Lower leg skin (tissue), 4 donors: ENCODE measurements around the gene GABBR2. TPM values are rescaled to one million over a fixed set of nuclear protein-coding genes. Genes with fewer than 3 reads are reported as not detected.

Experiments used
- DNase-seq, 2 donors: peaks; one replicate each; pipeline ENCODE4 v3.0.0-alpha.2; 2019; ENCODE audit warnings: low spot score in 2 of 2
- H3K4me3 ChIP-seq: fragments of 200-600 bp; sonication (generic); 2 replicates; pipeline ENCODE4 v1.5.1; 2017; ENCODE audit warnings: mild to moderate bottlenecking, low read depth; ENCODE audit not compliant: poor library complexity, severe bottlenecking
- POLR2A ChIP-seq, 2 donors: fragments of 450-650 bp; IDR thresholded peaks; one replicate each; pipeline ENCODE4 v1.6.1; 2016 to 2017; ENCODE audit warnings: antibody characterized with exemption in 2 of 2, mild to moderate bottlenecking in 1 of 2, moderate library complexity in 1 of 2
- WGBS, 2 donors: methylation state at CpG; one replicate each; pipeline ENCODE4 v1.1.5; 2018; 5-methylcytosine and 5-hydroxymethylcytosine counted together
- intact Hi-C: fragments of 100-400 bp; cut with DNase I; formaldehyde crosslinking; loops from one replicate; pipeline ENCODE4 v1.15.0; 2023; ENCODE audit warnings: low total_unique reads
- total RNA-seq, 4 donors: library from RNA; depleted of rRNA; stranded (reverse); fragments of >200 nt; gene quantifications; one replicate each; pipeline ENCODE4 v1.1.0, GENCODE V29; 2016
- TF ChIP-seq, protein P1 (sequence below), 3 donors: fragments of 450-650 bp; IDR thresholded peaks; one replicate each; pipeline ENCODE4 v1.5.1; 2016; ENCODE audit warnings: antibody characterized with exemption in 3 of 3, mild to moderate bottlenecking in 3 of 3, moderate library complexity in 2 of 3

The GABBR2 gene
- total RNA-seq, 4 donors from 2014 or later, result 0.23 to 4.2 TPM; not detected in 2

DNA sequence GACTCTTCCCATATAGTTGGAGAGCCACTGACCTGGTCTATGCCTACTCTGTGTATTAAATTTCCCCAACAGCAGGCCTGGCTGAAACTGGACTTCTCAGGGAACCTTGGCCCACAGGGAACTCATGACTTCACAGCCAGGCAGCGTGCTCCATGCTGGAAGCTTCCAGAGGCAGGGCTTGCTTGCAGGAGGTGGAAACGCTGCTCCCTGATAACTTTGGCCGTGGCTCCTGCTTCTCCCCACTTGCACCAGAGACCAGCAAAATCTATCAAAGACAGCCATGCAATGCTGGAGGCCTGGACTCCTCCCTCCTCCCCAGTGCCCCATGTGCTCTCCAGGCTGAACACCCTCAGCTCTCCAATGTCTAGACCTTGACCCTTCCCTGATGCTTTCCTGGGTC, 137.1 kb downstream of the GABBR2 start:
- peak in 1 of 2 donors; percentile 60 for DNase-seq
- TF ChIP-seq, protein P1, sequence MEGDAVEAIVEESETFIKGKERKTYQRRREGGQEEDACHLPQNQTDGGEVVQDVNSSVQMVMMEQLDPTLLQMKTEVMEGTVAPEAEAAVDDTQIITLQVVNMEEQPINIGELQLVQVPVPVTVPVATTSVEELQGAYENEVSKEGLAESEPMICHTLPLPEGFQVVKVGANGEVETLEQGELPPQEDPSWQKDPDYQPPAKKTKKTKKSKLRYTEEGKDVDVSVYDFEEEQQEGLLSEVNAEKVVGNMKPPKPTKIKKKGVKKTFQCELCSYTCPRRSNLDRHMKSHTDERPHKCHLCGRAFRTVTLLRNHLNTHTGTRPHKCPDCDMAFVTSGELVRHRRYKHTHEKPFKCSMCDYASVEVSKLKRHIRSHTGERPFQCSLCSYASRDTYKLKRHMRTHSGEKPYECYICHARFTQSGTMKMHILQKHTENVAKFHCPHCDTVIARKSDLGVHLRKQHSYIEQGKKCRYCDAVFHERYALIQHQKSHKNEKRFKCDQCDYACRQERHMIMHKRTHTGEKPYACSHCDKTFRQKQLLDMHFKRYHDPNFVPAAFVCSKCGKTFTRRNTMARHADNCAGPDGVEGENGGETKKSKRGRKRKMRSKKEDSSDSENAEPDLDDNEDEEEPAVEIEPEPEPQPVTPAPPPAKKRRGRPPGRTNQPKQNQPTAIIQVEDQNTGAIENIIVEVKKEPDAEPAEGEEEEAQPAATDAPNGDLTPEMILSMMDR (IDR thresholded peaks at IDR 0.05), result no peak
- WGBS, 2 donors, result 59 to 71% methylated on average over 3 of the region's 3 CpGs
- no peak overlapping the region for H3K4me3 ChIP-seq
- intact Hi-C loops, result no loop called here

DNA sequence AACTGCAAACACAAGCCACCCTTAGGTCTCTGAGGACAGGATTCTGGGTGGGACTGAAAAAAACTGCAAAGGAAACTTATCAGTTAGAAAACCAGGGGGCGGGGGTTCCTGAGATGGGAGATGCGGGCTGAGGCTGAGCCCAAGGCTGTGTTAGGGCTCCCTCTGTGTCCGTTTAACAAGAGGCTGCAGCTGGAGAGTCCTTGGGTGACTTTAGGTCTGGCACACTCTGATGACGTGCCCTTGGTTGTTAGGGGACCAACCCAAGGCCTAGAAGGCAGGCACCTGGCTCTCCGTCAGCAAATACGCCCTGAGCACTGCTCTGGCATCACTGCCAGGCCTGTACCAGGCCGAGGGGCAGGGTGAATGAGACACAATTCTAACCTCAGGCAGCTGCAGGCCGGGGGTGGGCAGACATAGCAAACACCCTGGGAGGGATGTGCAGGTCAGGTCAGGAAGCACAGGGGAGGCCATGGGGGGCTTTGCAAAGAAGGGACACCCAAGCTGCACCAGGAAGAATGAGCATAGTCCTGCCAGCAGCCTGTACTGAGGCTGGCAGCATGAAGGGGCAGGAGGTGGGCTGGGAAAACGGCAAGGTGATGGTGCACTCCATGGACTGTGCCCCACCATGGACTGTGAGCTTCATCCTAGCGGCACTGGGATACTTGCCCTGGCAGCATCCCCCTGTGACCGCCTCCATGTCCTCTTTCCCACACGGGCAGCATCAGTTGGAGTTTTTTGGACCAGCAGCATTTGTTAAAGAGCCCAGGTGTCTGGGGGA, 137.9 kb downstream of the GABBR2 start:
- intact Hi-C loops, result no loop called here
- 67 to 68% methylated on average over 9 to 12 of the region's 12 CpGs for WGBS, 2 donors
- TF ChIP-seq POLR2A (IDR thresholded peaks at IDR 0.05), result no peak
- TF ChIP-seq, protein P1 (IDR thresholded peaks at IDR 0.05), result no peak
- DNase-seq, result peak in 1 of 2 donors; percentile 79
- no peak overlapping the region for H3K4me3 ChIP-seq

DNA sequence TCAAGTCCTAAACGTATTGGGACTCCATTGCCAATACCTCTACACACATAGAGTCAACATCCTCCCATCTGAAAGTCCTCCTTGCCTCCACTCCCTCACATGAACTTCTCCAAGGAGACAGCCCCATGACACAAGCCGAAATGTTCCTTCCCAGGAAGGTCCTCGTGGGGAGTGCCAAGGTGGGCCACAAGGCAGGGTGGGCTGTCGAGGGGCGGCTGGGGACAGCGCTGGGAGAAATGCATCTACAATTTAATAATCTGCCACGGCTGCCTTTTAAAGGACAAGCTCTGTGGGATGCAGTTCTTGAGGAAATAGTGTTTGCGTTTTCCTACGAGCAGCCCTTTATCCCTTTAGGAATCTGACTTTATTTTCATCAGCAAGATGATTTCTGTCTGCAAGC, 138.7 kb downstream of the GABBR2 start:
- intact Hi-C loops, result no loop called here
- DNase-seq, result peak in 1 of 2 donors; percentile 28
- no peak for TF ChIP-seq POLR2A (IDR thresholded peaks at IDR 0.05)
- TF ChIP-seq, protein P1 (IDR thresholded peaks at IDR 0.05), result no peak
- no peak overlapping the region for H3K4me3 ChIP-seq
- 85 to 86% methylated on average over 9 of the region's 9 CpGs for WGBS, 2 donors

GRCh38 chr9:98569491-98569890, 139.2 kb downstream of the GABBR2 start:
- no peak for TF ChIP-seq POLR2A (IDR thresholded peaks at IDR 0.05)
- peak in 1 of 2 donors; percentile 70 for DNase-seq
- intact Hi-C loops, result no loop called here
- H3K4me3 ChIP-seq, result no peak overlapping the region
- WGBS, 2 donors, result 70 to 77% methylated on average over 4 of the region's 4 CpGs

DNA sequence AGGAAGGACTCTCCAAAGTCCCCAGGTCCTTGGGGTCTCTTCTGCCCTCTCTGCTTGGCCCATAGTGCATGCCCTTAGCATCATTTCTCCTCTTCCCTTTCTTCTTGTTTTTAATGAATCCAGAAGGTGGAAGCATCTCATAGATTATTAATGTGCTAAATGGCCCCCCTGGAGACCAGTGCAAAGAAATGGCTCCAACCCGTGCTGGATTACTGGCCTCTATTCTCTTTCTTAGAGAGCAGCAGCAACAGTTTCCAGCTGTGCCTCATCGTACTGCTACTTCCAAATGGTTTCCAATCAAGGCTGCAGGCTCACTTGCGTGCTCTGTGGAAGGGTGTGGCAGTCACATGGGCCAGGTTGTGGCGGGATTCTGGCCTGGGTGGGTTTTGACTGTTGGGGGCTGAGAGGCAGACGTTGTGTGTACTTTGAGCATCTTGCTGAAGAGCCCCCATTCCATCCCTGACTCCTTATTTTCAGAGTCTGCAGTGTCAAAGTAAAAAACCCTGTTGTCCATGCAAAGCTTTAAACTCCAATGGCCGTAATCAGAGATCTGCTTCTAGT, 139.7 kb downstream of the GABBR2 start:
- no peak for TF ChIP-seq POLR2A (IDR thresholded peaks at IDR 0.05)
- TF ChIP-seq, protein P1 (IDR thresholded peaks at IDR 0.05), result no peak
- DNase-seq, result peak in 1 of 2 donors; percentile 74
- intact Hi-C loops, result no loop called here
- 36 to 54% methylated on average over 6 of the region's 6 CpGs for whole genome bisulfite sequencing, 2 donors
- no peak overlapping the region for H3K4me3 ChIP-seq

DNA sequence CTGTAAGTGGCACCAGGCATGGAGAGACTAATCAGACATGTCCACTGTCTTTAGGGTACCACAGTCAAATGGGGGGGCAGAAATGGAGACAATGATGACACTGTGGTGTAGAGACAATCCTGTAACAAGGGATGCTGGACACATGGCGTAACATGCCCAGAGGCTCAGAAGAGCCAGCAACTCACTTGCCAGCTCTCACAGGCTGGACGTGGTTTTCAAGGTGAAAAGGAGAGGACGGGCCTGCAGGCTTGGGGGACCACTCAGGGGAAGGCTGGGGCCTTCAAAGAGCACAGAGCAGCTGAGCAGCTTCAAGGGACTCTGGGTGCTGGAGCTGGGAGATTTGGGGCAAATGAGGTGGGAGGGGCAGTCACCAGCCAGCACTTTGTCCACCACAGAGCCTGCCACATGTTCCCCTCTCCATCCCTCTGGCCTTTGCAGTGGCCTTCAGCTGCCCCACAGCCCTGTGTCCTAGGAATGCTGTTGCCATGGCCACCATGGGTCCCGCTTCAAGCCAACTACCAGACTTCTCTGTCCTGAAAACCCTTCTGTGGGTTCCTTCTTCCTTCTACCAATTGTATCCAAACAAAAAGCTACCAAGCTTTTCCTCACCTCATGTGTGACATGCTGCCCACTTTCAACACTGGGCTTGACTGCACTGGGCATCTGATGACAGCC, 140.4 kb downstream of the GABBR2 start:
- DNase-seq, result peak in 1 of 2 donors; percentile 43
- TF ChIP-seq POLR2A (IDR thresholded peaks at IDR 0.05), result no peak
- TF ChIP-seq, protein P1 (IDR thresholded peaks at IDR 0.05), result no peak
- no peak overlapping the region for H3K4me3 ChIP-seq
- intact Hi-C loops, result no loop called here
- WGBS, 2 donors, result 83 to 92% methylated on average over 4 of the region's 4 CpGs
